ENCODE results near the gene SAFB.

The SAFB gene

GRCh38 chr19:5666921-5667610 lies 44.2 kb downstream of the SAFB start:
- DNase-seq (ENCODE audit: low read depth, low spot score): no peak

GRCh38 chr19:5667751-5668271 lies 44.9 kb downstream of the SAFB start:
- DNase-seq (ENCODE audit: low read depth, low spot score): no peak

GRCh38 chr19:5669212-5669611 lies 46.3 kb downstream of the SAFB start:
- no peak for DNase-seq (ENCODE audit: low read depth, low spot score)

GRCh38 chr19:5671600-5671999 lies 48.7 kb downstream of the SAFB start:
- no peak for DNase-seq (ENCODE audit: low read depth, low spot score)

- DNase-seq (ENCODE audit: low read depth, low spot score): no peak
These were observed 50.0 kb downstream of the SAFB start for GRCh38 chr19:5672708-5673459.

- DNase-seq (ENCODE audit: low read depth, low spot score): no peak
These were observed 50.9 kb downstream of the SAFB start for GRCh38 chr19:5673752-5674151.

- no peak for DNase-seq (ENCODE audit: low read depth, low spot score)
These were observed 51.8 kb downstream of the SAFB start for GRCh38 chr19:5674714-5675113.

- DNase-seq (ENCODE audit: low read depth, low spot score): no peak
These were observed 53.4 kb downstream of the SAFB start for GRCh38 chr19:5676105-5676771.

- no peak for DNase-seq (ENCODE audit: low read depth, low spot score)
These were observed 53.9 kb downstream of the SAFB start for GRCh38 chr19:5676772-5677105.

GRCh38 chr19:5677136-5677535 lies 54.3 kb downstream of the SAFB start:
- DNase-seq (ENCODE audit: low read depth, low spot score): no peak

GRCh38 chr19:5677580-5677979 lies 54.7 kb downstream of the SAFB start:
- DNase-seq (ENCODE audit: low read depth, low spot score): no peak

GRCh38 chr19:5678071-5678718 lies 55.3 kb downstream of the SAFB start:
- DNase-seq (ENCODE audit: low read depth, low spot score): no peak

- DNase-seq (ENCODE audit: low read depth, low spot score): no peak
These were observed 56.6 kb downstream of the SAFB start for GRCh38 chr19:5679289-5680083.

- DNase-seq (ENCODE audit: low read depth, low spot score): no peak
These were observed 57.2 kb downstream of the SAFB start for GRCh38 chr19:5680084-5680436.

- DNase-seq (ENCODE audit: low read depth, low spot score): peak; percentile 94
These were observed 57.8 kb downstream of the SAFB start, which contains the start of the genes HSD11B1L and MICOS13 for GRCh38 chr19:5680437-5681368. Gene HSD11B1L, plus strand, starts transcription at chr19:5681027. Its CDS starts 3,806 bp downstream, at chr19:5684833. Gene MICOS13, minus strand, starts transcription at chr19:5680516. Its CDS starts 30 bp downstream, at chr19:5680486.

- no peak for DNase-seq (ENCODE audit: low read depth, low spot score)
These were observed 58.7 kb downstream of the SAFB start for GRCh38 chr19:5681391-5682106.

- DNase-seq (ENCODE audit: low read depth, low spot score): no peak
These were observed 59.2 kb downstream of the SAFB start for GRCh38 chr19:5682107-5682482.

GRCh38 chr19:5683177-5683886 lies 60.4 kb downstream of the SAFB start:
- no peak for DNase-seq (ENCODE audit: low read depth, low spot score)
